Measurements from ENCODE around the gene INAFM2.

INAFM2 gene

DNA sequence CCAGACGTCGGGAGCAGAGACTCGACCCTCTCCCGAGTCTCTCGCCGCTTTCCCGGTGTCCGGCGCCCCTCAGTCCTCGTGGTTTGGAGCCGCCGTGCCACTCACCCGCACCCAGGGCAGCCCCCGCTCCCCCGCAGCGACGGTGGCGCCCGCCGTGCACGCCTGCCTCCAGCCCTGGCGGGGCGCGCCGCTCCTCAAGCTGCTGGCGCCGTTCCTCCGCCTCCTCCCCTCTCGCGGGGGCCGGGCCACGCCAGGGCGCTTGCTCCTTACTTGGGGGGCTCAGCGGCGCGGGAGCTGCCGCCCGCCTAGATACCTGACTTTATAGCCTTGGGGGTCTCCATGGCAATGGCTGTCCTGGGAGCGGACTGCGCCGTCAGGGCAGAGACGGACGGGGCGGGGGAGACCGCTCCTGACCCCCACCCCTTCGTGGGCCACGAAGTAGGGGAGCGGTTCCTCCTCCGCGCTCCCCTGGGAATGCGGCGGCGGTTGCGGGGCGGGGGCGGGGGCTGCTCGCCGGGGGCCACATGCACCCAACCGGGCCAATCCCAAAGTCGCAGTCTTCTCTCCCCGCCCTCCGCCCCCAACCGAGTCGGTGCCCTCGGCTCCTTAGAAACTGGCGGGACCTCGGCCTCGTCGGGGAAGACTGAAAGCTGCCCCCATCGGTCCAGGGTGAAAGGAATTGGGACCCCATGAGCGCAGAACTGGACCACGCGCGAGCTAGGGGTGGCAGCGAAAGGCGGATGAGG is 40.5 kb upstream of the INAFM2 start, which contains the start of gene ANKRD63:
ANKRD63 (minus strand) TSS at position 196 of the 746 bp plus-strand sequence. CDS start 478 bp downstream, outside the sequence.
- H3K4me3 ChIP-seq (ENCODE audit: low read depth, low read length) = peak within 1 kb of the TSS; percentile 8; the same call in 1 of the 2 replicates
- TF ChIP-seq, protein P1, sequence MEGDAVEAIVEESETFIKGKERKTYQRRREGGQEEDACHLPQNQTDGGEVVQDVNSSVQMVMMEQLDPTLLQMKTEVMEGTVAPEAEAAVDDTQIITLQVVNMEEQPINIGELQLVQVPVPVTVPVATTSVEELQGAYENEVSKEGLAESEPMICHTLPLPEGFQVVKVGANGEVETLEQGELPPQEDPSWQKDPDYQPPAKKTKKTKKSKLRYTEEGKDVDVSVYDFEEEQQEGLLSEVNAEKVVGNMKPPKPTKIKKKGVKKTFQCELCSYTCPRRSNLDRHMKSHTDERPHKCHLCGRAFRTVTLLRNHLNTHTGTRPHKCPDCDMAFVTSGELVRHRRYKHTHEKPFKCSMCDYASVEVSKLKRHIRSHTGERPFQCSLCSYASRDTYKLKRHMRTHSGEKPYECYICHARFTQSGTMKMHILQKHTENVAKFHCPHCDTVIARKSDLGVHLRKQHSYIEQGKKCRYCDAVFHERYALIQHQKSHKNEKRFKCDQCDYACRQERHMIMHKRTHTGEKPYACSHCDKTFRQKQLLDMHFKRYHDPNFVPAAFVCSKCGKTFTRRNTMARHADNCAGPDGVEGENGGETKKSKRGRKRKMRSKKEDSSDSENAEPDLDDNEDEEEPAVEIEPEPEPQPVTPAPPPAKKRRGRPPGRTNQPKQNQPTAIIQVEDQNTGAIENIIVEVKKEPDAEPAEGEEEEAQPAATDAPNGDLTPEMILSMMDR (IDR thresholded peaks at IDR 0.05; ENCODE audit: control insufficient read depth, extremely low read depth, insufficient read depth) = no peak
- no peak for DNase-seq (ENCODE audit: low read depth)

DNA sequence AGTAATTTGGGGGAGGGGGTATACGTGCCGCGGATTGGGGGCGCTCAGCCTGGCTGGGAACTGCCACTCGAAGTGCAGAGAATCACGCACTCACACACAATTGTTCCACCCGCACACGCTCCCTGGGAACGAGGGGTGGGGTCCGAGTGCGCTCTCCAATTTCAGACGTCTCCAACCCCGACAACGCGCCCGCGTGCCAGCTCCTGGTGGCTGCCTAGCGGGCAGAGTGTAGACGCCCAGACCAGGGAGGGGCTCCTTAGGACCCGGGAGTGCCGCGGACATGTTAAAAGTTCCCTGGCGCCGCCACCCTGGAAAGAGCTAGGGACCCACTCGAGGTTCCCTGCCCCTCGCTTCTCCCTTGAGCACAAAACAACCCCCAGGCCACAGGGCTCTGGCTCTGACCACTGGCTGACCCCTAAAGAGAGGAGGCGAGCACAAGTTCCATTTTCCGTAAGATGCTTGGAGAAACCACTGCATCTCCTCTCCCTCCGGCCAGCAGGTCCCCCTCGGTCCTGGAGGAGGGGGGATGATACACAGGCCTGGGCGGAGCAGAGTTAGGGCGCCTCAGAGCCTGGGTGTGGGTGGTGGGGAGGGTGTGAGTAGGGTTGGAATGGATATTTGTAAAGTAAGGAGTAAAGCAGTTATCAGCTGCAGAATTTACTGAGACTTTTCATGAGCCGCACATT is 39.7 kb upstream of the INAFM2 start:
- no peak overlapping the region for H3K4me3 ChIP-seq (ENCODE audit: low read depth, low read length)
- no peak for DNase-seq (ENCODE audit: low read depth)
- TF ChIP-seq, protein P1 (IDR thresholded peaks at IDR 0.05; ENCODE audit: control insufficient read depth, extremely low read depth, insufficient read depth) = no peak

DNA sequence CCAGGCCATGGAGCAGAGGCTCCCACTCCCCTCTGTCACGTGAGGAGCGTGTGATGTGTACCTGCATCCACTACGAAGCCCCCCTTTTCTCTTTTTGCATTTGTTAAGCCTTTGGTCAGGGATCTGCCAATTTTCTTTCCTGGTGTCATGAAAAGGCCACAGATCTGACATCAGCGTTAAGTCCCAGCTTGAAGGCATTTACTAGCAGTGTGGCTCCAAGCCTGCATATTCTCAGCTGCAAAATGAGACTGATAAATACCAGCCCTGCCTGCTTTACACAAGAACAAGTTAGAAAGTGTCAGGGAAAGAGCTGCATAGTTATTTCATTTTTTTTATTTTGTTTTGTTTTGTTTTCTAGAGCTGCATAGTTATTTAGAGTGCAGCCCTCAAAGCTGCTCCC is 38.3 kb upstream of the INAFM2 start:
- no peak for DNase-seq (ENCODE audit: low read depth)
- TF ChIP-seq, protein P1 (IDR thresholded peaks at IDR 0.05; ENCODE audit: control insufficient read depth, extremely low read depth, insufficient read depth) = no peak
- no peak overlapping the region for H3K4me3 ChIP-seq (ENCODE audit: low read depth, low read length)

DNA sequence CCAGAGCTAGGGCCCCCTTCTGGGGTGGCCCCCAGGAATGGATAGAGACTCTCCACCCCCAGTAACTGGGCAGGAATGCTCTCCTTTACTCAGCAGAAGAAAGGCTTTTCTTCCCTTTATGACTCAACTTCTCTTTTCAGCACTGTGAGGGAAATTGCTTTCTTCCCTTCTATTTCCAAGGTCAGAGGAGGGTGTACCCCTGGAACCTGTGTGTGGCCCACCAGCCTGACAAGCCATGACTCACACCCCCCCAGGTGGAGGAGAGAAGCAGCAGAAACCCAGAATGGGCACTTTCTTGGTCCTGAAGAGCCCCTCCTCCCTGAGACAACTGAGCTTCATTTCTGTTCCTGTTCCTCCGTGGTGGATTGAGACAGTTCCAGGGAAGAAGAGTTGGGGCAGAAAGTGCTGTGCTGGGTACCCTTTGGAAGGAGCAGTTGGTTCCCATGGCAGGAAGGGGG is 37.9 kb upstream of the INAFM2 start:
- TF ChIP-seq, protein P1 (IDR thresholded peaks at IDR 0.05; ENCODE audit: control insufficient read depth, extremely low read depth, insufficient read depth) = no peak
- DNase-seq (ENCODE audit: low read depth) = no peak
- H3K4me3 ChIP-seq (ENCODE audit: low read depth, low read length) = no peak overlapping the region

DNA sequence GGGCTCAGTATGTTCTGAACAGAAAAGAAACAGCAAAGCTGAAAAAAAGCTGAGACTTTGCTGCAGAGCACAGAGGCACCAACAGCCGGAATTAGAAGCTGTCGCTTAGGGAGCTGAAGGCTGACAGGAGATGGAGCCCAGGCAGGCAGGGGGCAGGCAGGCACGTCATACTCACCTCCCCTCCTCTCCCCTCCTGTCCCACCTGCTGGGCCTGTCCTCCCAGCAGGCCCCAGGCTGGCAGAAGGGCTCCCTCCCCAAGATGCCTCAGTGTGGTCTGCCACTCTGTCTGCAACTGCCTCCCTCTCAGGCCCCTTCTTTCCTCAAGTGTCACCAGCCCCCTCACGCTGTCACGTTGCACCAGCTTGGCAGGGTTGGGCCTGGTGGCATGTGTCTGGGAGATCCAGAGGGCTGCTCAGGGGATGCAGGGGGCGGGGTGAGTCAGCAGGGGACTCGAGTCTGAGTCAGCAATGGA is 37.4 kb upstream of the INAFM2 start:
- TF ChIP-seq, protein P1 (IDR thresholded peaks at IDR 0.05; ENCODE audit: control insufficient read depth, extremely low read depth, insufficient read depth) = no peak
- no peak overlapping the region for H3K4me3 ChIP-seq (ENCODE audit: low read depth, low read length)
- no peak for DNase-seq (ENCODE audit: low read depth)

DNA sequence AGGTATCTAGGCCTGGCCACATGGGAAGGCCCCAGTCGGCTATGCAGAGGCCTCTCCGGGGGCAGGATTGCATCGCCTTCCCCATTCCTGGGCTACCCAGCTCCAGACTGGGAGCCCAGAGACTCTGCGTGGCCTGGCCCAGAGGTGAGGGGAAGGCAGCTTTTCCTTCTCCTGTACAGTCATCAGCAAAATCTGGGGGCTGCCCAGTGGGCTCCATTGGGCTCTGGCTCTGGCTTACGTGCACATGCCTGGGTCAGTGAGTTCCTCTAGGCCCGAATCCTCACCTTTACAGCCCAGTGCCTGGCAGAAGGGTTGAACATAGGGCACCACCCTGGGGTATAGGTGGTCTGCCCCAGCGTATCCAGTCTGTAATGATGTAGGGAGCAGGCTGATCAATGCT is 36.7 kb upstream of the INAFM2 start:
- TF ChIP-seq, protein P1 (IDR thresholded peaks at IDR 0.05; ENCODE audit: control insufficient read depth, extremely low read depth, insufficient read depth) = no peak
- DNase-seq (ENCODE audit: low read depth) = no peak
- H3K4me3 ChIP-seq (ENCODE audit: low read depth, low read length) = no peak overlapping the region
